KMS-11 (cell line): ENCODE results near the gene TRIM54.

Experiments used
- H2AFZ ChIP-seq: fragments of 200-600 bp; sonication (generic); 2 replicates; pipeline ENCODE4 v1.6.1; 2016; ENCODE audit warnings: antibody characterized with exemption, mixed run types, low read depth
- H3K27ac ChIP-seq: fragments of 200-600 bp; sonication (generic); 2 replicates; pipeline ENCODE4 v1.6.1; 2016; ENCODE audit warnings: mild to moderate bottlenecking, mixed run types
- H3K27me3 ChIP-seq: fragments of 200-600 bp; sonication (generic); 2 replicates; pipeline ENCODE4 v1.6.1; 2017; ENCODE audit warnings: mild to moderate bottlenecking, low read depth, mixed run types, moderate library complexity; ENCODE audit not compliant: insufficient read depth
- H3K36me3 ChIP-seq: fragments of 200-600 bp; sonication (generic); 2 replicates; pipeline ENCODE4 v1.6.1; 2017; ENCODE audit warnings: mild to moderate bottlenecking, mixed run types; ENCODE audit not compliant: insufficient read depth
- H3K4me1 ChIP-seq: fragments of 200-600 bp; sonication (generic); 2 replicates; pipeline ENCODE4 v1.6.1; 2016; ENCODE audit warnings: mild to moderate bottlenecking, low read depth, mixed run types; ENCODE audit not compliant: poor library complexity, severe bottlenecking
- H3K4me2 ChIP-seq: fragments of 200-600 bp; sonication (generic); 2 replicates; pipeline ENCODE4 v1.7.0; 2016; ENCODE audit warnings: mild to moderate bottlenecking, mixed run types
- H3K4me3 ChIP-seq: fragments of 200-600 bp; sonication (generic); IDR thresholded peaks from 2 replicates; pipeline ENCODE4 v1.6.1; 2017; ENCODE audit warnings: low read depth, low read length, mixed read lengths; ENCODE audit not compliant: insufficient read depth
- H3K79me2 ChIP-seq: fragments of 200-600 bp; sonication (generic); 2 replicates; pipeline ENCODE4 v1.6.1; 2016; ENCODE audit warnings: low read depth, mixed run types; ENCODE audit not compliant: insufficient read depth
- H3K9ac ChIP-seq: fragments of 200-600 bp; sonication (generic); 2 replicates; pipeline ENCODE4 v1.6.1; 2016; ENCODE audit warnings: mild to moderate bottlenecking, mixed run types
- H4K20me1 ChIP-seq: fragments of 200-600 bp; sonication (generic); 2 replicates; pipeline ENCODE4 v1.6.1; 2016; ENCODE audit warnings: mild to moderate bottlenecking, mixed run types; ENCODE audit not compliant: insufficient read depth
- CTCF ChIP-seq: fragments of 200-600 bp; sonication (generic); conservative IDR thresholded peaks from 2 replicates; pipeline ENCODE4 v1.6.1; 2017; ENCODE audit warnings: low read depth, mild to moderate bottlenecking, antibody characterized with exemption, low read length, moderate library complexity, mixed read lengths

TRIM54 gene

GRCh38 chr2:27237341-27237945 lies 44.8 kb upstream of the TRIM54 start:
- Histone ChIP-seq H3K27me3 (no peaks in the 10 kb centered on the region), H3K4me2 (no peak overlapping the region), H3K4me3 (no peak overlapping the region), H3K9ac (no peak overlapping the region), H3K79me2 (no peaks in the 10 kb centered on the region), H3K4me1 (no peaks in the 10 kb centered on the region), H3K36me3 (peaks cover 13% of the 10 kb centered on the region; the same call in 1 of the 2 replicates), H2AFZ (no peak overlapping the region), H4K20me1 (no peaks in the 10 kb centered on the region), H3K27ac (no peak overlapping the region)
- no peak for TF ChIP-seq CTCF

GRCh38 chr2:27238976-27239375 lies 43.3 kb upstream of the TRIM54 start:
- no peaks in the 10 kb centered on the region for H3K4me1 ChIP-seq
- H4K20me1 ChIP-seq: no peaks in the 10 kb centered on the region
- no peak for TF ChIP-seq CTCF
- no peaks in the 10 kb centered on the region for H3K27me3 ChIP-seq
- no peak overlapping the region for H3K9ac ChIP-seq
- H3K4me2 ChIP-seq: no peak overlapping the region
- no peak overlapping the region for H2AFZ ChIP-seq
- H3K4me3 ChIP-seq: no peak overlapping the region
- no peak overlapping the region for H3K27ac ChIP-seq
- no peaks in the 10 kb centered on the region for H3K79me2 ChIP-seq
- peaks cover 13% of the 10 kb centered on the region; the same call in 1 of the 2 replicates for H3K36me3 ChIP-seq

- peaks cover 13% of the 10 kb centered on the region; the same call in 1 of the 2 replicates for H3K36me3 ChIP-seq
- H3K4me1 ChIP-seq: no peaks in the 10 kb centered on the region
- H2AFZ ChIP-seq: no peak overlapping the region
- no peak overlapping the region for H3K9ac ChIP-seq
- H4K20me1 ChIP-seq: no peaks in the 10 kb centered on the region
- no peak overlapping the region for H3K4me3 ChIP-seq
- no peaks in the 10 kb centered on the region for H3K79me2 ChIP-seq
- TF ChIP-seq CTCF: no peak
- no peak overlapping the region for H3K4me2 ChIP-seq
- H3K27ac ChIP-seq: no peak overlapping the region
- no peaks in the 10 kb centered on the region for H3K27me3 ChIP-seq
Observed at GRCh38 chr2:27240406-27240805, 41.8 kb upstream of the TRIM54 start.

- Histone ChIP-seq H3K4me1 (no peaks in the 10 kb centered on the region), H3K4me3 (no peak overlapping the region), H3K27ac (no peak overlapping the region), H3K36me3 (peaks cover 13% of the 10 kb centered on the region; the same call in 1 of the 2 replicates), H3K4me2 (no peak overlapping the region), H2AFZ (no peak overlapping the region), H4K20me1 (no peaks in the 10 kb centered on the region), H3K27me3 (no peaks in the 10 kb centered on the region), H3K79me2 (no peaks in the 10 kb centered on the region), H3K9ac (no peak overlapping the region)
- no peak for TF ChIP-seq CTCF
Observed at GRCh38 chr2:27241761-27242613, 40.2 kb upstream of the TRIM54 start.
